Naive B cell (primary cell): Measurements from ENCODE around the gene IRF2BP2. TPM values are rescaled to one million over a fixed set of nuclear protein-coding genes. Genes with fewer than 3 reads are reported as not detected.

Experiments
- ATAC-seq, 2 donors: fragments of 150-1000 bp; cut with Tn5 transposase; 2 replicates each; pipeline ENCODE4 v1.10.0; 2021; ENCODE audit warnings: low read depth in 2 of 2, mild to moderate bottlenecking in 2 of 2, moderate library complexity in 2 of 2
- DNase-seq: peaks from one replicate; pipeline ENCODE4 v3.0.0; 2022
- H3K27ac Mint-ChIP-seq, 6 donors: one replicate each; pipeline ENCODE4 v1.8.0; 2020 to 2022; ENCODE audit warnings: mild to moderate bottlenecking in 6 of 6, mixed read lengths in 6 of 6, moderate library complexity in 5 of 6, inconsistent platforms in 2 of 6
- H3K27me3 Mint-ChIP-seq, 3 donors: one replicate each; pipeline ENCODE4 v1.8.0; 2021 to 2022; ENCODE audit warnings: mixed read lengths in 3 of 3, mild to moderate bottlenecking in 1 of 3
- H3K36me3 Mint-ChIP-seq, 2 donors: one replicate each; pipeline ENCODE4 v1.8.0; 2020 to 2022; ENCODE audit warnings: mixed read lengths in 2 of 2, inconsistent platforms in 1 of 2, mild to moderate bottlenecking in 1 of 2
- H3K4me1 Mint-ChIP-seq, 3 donors: one replicate each; pipeline ENCODE4 v1.8.0; 2020 to 2022; ENCODE audit warnings: mixed read lengths in 3 of 3, inconsistent platforms in 1 of 3, mild to moderate bottlenecking in 1 of 3, moderate library complexity in 1 of 3
- H3K4me3 Mint-ChIP-seq, 8 donors: one replicate each; pipeline ENCODE4 v1.8.0; 2020 to 2022; ENCODE audit warnings: mild to moderate bottlenecking in 8 of 8, mixed read lengths in 8 of 8, moderate library complexity in 8 of 8, inconsistent platforms in 2 of 8
- H3K9me3 Mint-ChIP-seq, 7 donors: one replicate each; pipeline ENCODE4 v1.8.0; 2020 to 2022; ENCODE audit warnings: mixed read lengths in 7 of 7, mild to moderate bottlenecking in 5 of 7, inconsistent platforms in 2 of 7, moderate library complexity in 1 of 7
- polyA plus RNA-seq, 6 donors: library from polyadenylated mRNA; unstranded; fragments of 300-500 nt; fragmentation: Illumina TruSeq; gene quantifications; one replicate each; pipeline ENCODE4 v1.2.3, GENCODE V29; 2021; ENCODE audit warnings: low read depth in 6 of 6

IRF2BP2 gene
- polyA plus RNA-seq = 10 to 100 TPM; 40.3 to 66.1 (median 55.3) TPM

DNA sequence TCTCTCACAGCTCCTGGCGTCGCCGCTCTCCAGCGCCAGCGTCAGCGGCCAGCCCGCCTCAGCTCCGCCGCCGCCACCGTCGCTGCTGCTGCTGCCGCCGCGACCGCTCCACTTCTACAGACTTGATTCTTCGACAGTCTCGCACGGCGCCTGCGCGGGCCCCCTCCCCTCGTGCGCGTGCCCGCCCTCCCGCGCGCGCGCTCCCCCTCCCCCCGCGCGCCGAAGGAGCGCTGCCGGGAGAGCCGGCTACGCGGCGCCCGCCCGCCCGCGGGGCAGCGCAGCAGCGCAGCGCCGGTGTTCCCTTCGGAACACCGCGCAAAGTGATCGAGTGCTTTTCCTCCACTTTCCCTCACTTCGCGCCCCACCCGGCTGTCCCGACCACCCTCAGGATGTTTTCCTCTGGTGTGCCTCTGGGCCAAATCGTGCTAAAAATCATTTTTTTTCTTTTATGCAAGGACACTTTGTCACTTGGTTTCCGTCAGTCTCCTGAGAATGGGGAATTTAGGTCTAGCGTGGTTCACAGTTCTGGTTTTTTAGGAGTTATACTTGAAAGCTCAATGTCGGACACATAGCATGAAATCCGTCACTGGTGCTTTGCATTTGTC is at the start of gene IRF2BP2:
Gene IRF2BP2, minus strand, starts transcription at position 118 of the 605 bp plus-strand sequence. CDS start 684 bp downstream, outside the sequence.
- peak within 1 kb of the TSS; percentile 86 to 97 (median 96) for H3K4me3 Mint-ChIP-seq
- H3K4me1 Mint-ChIP-seq = peaks cover 53 to 58% (median 54%) of the 10 kb centered on the region in 3 donors
- ATAC-seq (peak; percentile 13 to 14), DNase-seq (peak; percentile 84)
- H3K27ac Mint-ChIP-seq = peak within 1 kb of the TSS; percentile 98 to 100 (median 99)
- H3K9me3 Mint-ChIP-seq = peaks cover 0 to 2% (median 0%) of the 10 kb centered on the region in 7 donors
- H3K36me3 Mint-ChIP-seq = peaks cover 0 to 7% of the 10 kb centered on the region in 2 donors
- peaks cover 0 to 5% (median 0%) of the 10 kb centered on the region in 3 donors for H3K27me3 Mint-ChIP-seq

GRCh38 chr1:234659538-234659937 is 49.6 kb upstream of the IRF2BP2 start:
- no peaks in the 10 kb centered on the region for H3K9me3 Mint-ChIP-seq
- no peak overlapping the region for H3K4me3 Mint-ChIP-seq
- ATAC-seq (no peak), DNase-seq (no peak)
- H3K27me3 Mint-ChIP-seq = no peaks in the 10 kb centered on the region
- H3K27ac Mint-ChIP-seq = peak overlapping the region in 1 of 6 donors; percentile 81
- H3K4me1 Mint-ChIP-seq = peaks cover 7 to 10% (median 9%) of the 10 kb centered on the region in 3 donors
- no peaks in the 10 kb centered on the region for H3K36me3 Mint-ChIP-seq

GRCh38 chr1:234658138-234658537 is 48.2 kb upstream of the IRF2BP2 start:
- ATAC-seq (no peak), DNase-seq (no peak)
- no peaks in the 10 kb centered on the region for H3K27me3 Mint-ChIP-seq
- H3K4me3 Mint-ChIP-seq = no peak overlapping the region
- no peak overlapping the region for H3K27ac Mint-ChIP-seq
- H3K4me1 Mint-ChIP-seq = peaks cover 7 to 10% (median 9%) of the 10 kb centered on the region in 3 donors
- H3K36me3 Mint-ChIP-seq = no peaks in the 10 kb centered on the region
- H3K9me3 Mint-ChIP-seq = peaks cover 0 to 2% (median 0%) of the 10 kb centered on the region in 7 donors

- peaks cover 0 to 2% (median 0%) of the 10 kb centered on the region in 7 donors for H3K9me3 Mint-ChIP-seq
- ATAC-seq (peak; percentile 42 to 47), DNase-seq (no peak)
- peaks cover 7 to 10% (median 8%) of the 10 kb centered on the region in 3 donors for H3K4me1 Mint-ChIP-seq
- no peaks in the 10 kb centered on the region for H3K36me3 Mint-ChIP-seq
- peak overlapping the region in 1 of 8 donors; percentile 68 for H3K4me3 Mint-ChIP-seq
- peak overlapping the region in 1 of 6 donors; percentile 36 for H3K27ac Mint-ChIP-seq
- H3K27me3 Mint-ChIP-seq = no peaks in the 10 kb centered on the region
These were observed 47.1 kb upstream of the IRF2BP2 start for GRCh38 chr1:234656944-234657654.

GRCh38 chr1:234656070-234656895 is 46.3 kb upstream of the IRF2BP2 start:
- ATAC-seq = no peak
- peaks cover 4 to 10% (median 7%) of the 10 kb centered on the region in 3 donors for H3K4me1 Mint-ChIP-seq
- no peak overlapping the region for H3K27ac Mint-ChIP-seq

GRCh38 chr1:234655328-234656069 is 45.5 kb upstream of the IRF2BP2 start:
- Mint-ChIP-seq H3K27ac (peak overlapping the region in 1 of 6 donors; percentile 54), H3K36me3 (no peaks in the 10 kb centered on the region), H3K9me3 (peaks cover 0 to 2% (median 0%) of the 10 kb centered on the region in 7 donors), H3K27me3 (no peaks in the 10 kb centered on the region), H3K4me3 (no peak overlapping the region), H3K4me1 (peaks cover 4 to 10% (median 7%) of the 10 kb centered on the region in 3 donors)
- DNase-seq = no peak
- no peak for ATAC-seq

More at GRCh38 chr1:234656070-234656895, 46.3 kb upstream of the IRF2BP2 start:
- Mint-ChIP-seq H3K4me3 (peak overlapping the region in 1 of 8 donors; percentile 68), H3K36me3 (no peaks in the 10 kb centered on the region), H3K9me3 (peaks cover 0 to 2% (median 0%) of the 10 kb centered on the region in 7 donors), H3K27me3 (no peaks in the 10 kb centered on the region)
- DNase-seq = no peak

- no peaks in the 10 kb centered on the region for H3K36me3 Mint-ChIP-seq
These were observed 44.2 kb upstream of the IRF2BP2 start for GRCh38 chr1:234654002-234654733.

DNA sequence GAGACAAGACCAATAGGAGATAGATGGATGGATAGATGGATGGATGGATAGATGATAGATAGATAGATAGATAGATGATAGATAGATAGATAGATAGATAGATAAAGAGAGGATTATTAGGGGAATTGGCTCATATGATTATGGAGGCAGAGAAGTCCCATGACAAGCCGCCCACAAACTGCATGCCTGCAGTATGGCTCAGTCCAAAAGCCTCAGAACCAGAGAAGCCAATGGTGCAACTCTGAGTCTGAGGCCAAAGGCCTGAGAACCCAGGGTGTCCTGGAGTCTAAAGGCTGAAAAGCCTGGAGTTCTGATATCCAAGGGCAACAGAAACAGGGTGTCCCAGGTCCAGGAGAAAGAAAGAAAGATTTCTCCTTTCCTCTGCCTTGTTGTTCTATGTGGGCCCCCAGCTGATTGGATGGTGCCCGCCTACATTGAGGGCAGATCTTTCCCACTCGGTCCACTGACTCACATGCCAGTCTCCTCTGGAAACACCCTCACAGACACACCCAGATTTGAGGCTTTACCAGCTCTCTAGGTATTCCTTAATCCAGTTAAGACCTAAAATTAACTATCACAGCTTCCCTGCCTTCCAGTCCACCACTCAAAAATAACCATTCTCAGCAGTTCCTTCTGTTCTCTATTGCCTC is 39.6 kb upstream of the IRF2BP2 start:
- no peak for DNase-seq
- no peak overlapping the region for H3K4me3 Mint-ChIP-seq
- peaks cover 0 to 6% (median 5%) of the 10 kb centered on the region in 7 donors for H3K9me3 Mint-ChIP-seq
- ATAC-seq = no peak
- H3K4me1 Mint-ChIP-seq = no peaks in the 10 kb centered on the region
- peaks cover 0 to 5% (median 4%) of the 10 kb centered on the region in 3 donors for H3K27me3 Mint-ChIP-seq
- H3K36me3 Mint-ChIP-seq = peaks cover 0 to 8% of the 10 kb centered on the region in 2 donors
- no peak overlapping the region for H3K27ac Mint-ChIP-seq

More at GRCh38 chr1:234654002-234654733, 44.2 kb upstream of the IRF2BP2 start:
- DNase-seq (no peak), ATAC-seq (no peak)
- no peak overlapping the region for H3K27ac Mint-ChIP-seq
- H3K27me3 Mint-ChIP-seq = no peaks in the 10 kb centered on the region
- H3K4me3 Mint-ChIP-seq = no peak overlapping the region
- peaks cover 0 to 2% (median 0%) of the 10 kb centered on the region in 7 donors for H3K9me3 Mint-ChIP-seq
- peaks cover 4 to 10% (median 7%) of the 10 kb centered on the region in 3 donors for H3K4me1 Mint-ChIP-seq

DNA sequence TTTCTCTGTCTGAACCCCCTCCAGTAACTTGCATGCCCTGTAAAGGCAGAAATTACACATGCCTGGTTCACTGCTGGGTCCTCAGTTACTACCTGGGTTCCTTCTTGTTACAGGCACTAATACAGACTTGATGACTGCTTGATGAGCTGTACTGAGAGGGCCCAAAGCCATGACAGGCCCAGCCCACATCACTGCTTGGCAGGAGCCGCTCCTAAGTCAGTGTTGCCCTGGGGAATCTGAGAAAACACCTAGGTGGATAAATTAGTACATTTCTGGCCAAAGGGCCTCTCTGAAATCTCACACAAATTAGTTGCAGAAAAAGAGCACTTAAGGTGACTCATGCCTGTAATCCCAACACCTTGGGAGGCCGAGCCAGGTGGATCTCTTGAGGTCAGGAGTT is 37.8 kb upstream of the IRF2BP2 start:
- DNase-seq (no peak), ATAC-seq (no peak)
- no peak overlapping the region for H3K4me3 Mint-ChIP-seq

GRCh38 chr1:234647245-234647644 is 37.3 kb upstream of the IRF2BP2 start:
- Mint-ChIP-seq H3K4me1 (no peaks in the 10 kb centered on the region), H3K4me3 (no peak overlapping the region), H3K9me3 (peaks cover 0 to 6% (median 5%) of the 10 kb centered on the region in 7 donors), H3K27ac (no peak overlapping the region), H3K27me3 (peaks cover 0 to 5% (median 4%) of the 10 kb centered on the region in 3 donors), H3K36me3 (peaks cover 0 to 8% of the 10 kb centered on the region in 2 donors)
- DNase-seq (no peak), ATAC-seq (peak in 1 of 2 donors; percentile 38)

More for the DNA sequence above, 37.8 kb upstream of the IRF2BP2 start:
- H3K4me1 Mint-ChIP-seq = no peaks in the 10 kb centered on the region
- H3K9me3 Mint-ChIP-seq = peaks cover 0 to 6% (median 5%) of the 10 kb centered on the region in 7 donors
- peaks cover 0 to 8% of the 10 kb centered on the region in 2 donors for H3K36me3 Mint-ChIP-seq
- no peak overlapping the region for H3K27ac Mint-ChIP-seq
- peaks cover 0 to 5% (median 4%) of the 10 kb centered on the region in 3 donors for H3K27me3 Mint-ChIP-seq

DNA sequence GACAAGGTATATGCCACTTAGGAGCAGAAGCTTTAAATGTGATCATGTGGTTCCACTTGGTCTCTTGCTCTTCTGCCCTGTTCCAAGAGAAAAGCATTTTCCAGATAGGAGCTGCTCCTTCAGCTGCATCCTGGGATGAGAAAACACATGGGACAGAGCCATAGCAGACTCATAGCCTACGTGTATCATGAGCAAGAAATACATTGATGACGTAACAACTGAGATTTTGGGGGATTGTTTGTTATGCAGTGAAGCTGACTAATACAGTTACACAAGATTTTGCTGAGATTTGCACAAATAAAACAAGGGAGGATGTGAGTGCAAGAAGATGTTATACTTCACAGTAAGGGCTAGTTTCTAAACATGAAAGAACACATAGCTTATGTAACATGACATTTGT is 36.0 kb upstream of the IRF2BP2 start:
- Mint-ChIP-seq H3K4me1 (no peaks in the 10 kb centered on the region), H3K27ac (no peak overlapping the region), H3K27me3 (peaks cover 0 to 5% (median 4%) of the 10 kb centered on the region in 3 donors), H3K9me3 (peaks cover 0 to 6% (median 5%) of the 10 kb centered on the region in 7 donors), H3K4me3 (no peak overlapping the region), H3K36me3 (peaks cover 0 to 8% of the 10 kb centered on the region in 2 donors)
- no peak for DNase-seq
- ATAC-seq = no peak
